ENCODE results near the gene TXNDC17.
"Not testable (repeated sequence)": the region's sequence is repeated elsewhere in the genome, so short reads cannot be mapped to it uniquely, and the experiment has no call there.

Gene TXNDC17

GRCh38 chr17:6681176-6681575, 40.3 kb downstream of the TXNDC17 start:
- H3K36me3 Mint-ChIP-seq: no peaks in the 10 kb centered on the region
- no peak overlapping the region for H3K27ac Mint-ChIP-seq
- H3K27me3 Mint-ChIP-seq: peaks cover 23% of the 10 kb centered on the region
- no peak overlapping the region for H3K4me3 Mint-ChIP-seq
- H3K4me1 Mint-ChIP-seq (ENCODE audit: low read depth): peaks cover 6% of the 10 kb centered on the region
- no peaks in the 10 kb centered on the region for H3K9me3 Mint-ChIP-seq (ENCODE audit: low read depth)

DNA sequence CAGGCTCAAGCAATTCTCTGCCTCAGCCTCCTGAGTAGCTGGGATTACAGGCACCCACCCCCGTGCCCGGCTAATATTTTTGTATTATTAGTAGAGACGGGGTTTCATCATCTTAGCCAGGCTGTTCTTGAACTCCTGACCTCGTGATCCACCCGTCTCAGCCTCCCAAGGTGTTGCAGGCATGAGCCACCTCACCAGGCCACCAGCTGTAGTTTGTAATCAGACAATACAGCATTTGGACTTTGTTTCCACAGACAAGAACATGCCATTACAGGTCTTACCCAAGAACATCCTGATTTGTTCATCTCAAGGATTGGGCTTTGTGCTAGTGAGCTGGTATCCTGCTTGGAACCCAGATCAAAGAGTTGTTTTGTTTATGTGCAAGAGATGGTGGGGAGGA, 40.8 kb downstream of the TXNDC17 start:
- Mint-ChIP-seq H3K27ac (no peak overlapping the region), H3K4me3 (no peak overlapping the region), H3K4me1 (ENCODE audit: low read depth) (peaks cover 6% of the 10 kb centered on the region), H3K9me3 (ENCODE audit: low read depth) (no peaks in the 10 kb centered on the region), H3K27me3 (peaks cover 24% of the 10 kb centered on the region), H3K36me3 (no peaks in the 10 kb centered on the region)

DNA sequence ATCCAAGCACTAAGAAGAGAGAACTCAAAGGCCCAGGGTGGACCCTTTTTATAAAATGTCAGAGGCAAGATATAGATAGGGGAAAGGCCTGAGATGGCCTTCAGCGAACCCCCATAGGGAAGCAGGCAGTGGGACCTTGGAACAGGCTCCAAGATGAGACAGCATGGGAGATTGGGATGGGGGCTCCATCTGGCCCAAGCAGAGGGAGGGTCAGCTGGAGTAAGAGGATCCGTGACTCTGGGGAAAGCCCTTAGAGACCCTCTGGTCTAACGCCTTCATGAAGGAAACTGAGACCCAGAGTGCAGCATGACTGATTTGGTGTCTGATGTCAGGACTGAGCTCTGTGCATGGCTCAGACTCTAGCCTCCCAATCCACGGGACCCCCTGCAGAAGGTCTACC, 41.5 kb downstream of the TXNDC17 start:
- peaks cover 30% of the 10 kb centered on the region for H3K27me3 Mint-ChIP-seq
- H3K27ac Mint-ChIP-seq: no peak overlapping the region
- peaks cover 4% of the 10 kb centered on the region for H3K4me1 Mint-ChIP-seq (ENCODE audit: low read depth)

DNA sequence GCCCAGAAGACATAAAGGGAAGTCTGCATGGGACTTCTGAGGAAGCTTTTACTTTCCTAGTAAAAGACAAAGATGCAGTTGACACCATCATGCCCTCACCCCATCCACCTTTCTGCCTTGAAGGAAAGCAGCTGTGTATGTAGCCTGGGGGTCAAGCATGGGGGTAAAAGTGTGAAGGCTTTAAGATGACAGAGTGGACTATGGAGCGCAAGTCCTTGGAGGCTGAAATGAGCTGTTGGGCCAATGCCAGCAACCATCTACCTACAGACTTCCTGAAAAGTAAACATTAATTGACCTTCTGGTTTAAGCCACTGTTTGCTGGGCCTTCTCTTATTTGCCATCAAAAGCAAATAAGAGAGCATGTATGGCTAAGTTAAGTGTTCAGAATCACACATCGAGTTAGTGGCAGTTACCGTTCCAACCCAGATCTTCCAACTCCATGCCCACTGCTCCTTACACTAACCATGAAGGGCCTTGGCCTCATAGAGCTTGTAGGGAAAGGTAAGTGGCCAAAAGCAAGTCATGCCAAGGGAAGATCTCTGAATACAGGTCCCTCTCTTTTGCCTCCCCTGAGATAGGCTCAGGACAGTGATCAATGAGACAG, 42.3 kb downstream of the TXNDC17 start:
- no peaks in the 10 kb centered on the region for H3K9me3 Mint-ChIP-seq (ENCODE audit: low read depth)
- H3K4me3 Mint-ChIP-seq: no peak overlapping the region
- peaks cover 35% of the 10 kb centered on the region for H3K27me3 Mint-ChIP-seq
- no peaks in the 10 kb centered on the region for H3K4me1 Mint-ChIP-seq (ENCODE audit: low read depth)
- no peaks in the 10 kb centered on the region for H3K36me3 Mint-ChIP-seq
- no peak overlapping the region for H3K27ac Mint-ChIP-seq

More for the DNA sequence above, 41.5 kb downstream of the TXNDC17 start:
- Mint-ChIP-seq H3K36me3 (no peaks in the 10 kb centered on the region), H3K4me3 (no peak overlapping the region), H3K9me3 (ENCODE audit: low read depth) (no peaks in the 10 kb centered on the region)

GRCh38 chr17:6683730-6684459, 43.0 kb downstream of the TXNDC17 start:
- no peaks in the 10 kb centered on the region for H3K4me1 Mint-ChIP-seq (ENCODE audit: low read depth)
- H3K27ac Mint-ChIP-seq: no peak overlapping the region
- no peaks in the 10 kb centered on the region for H3K36me3 Mint-ChIP-seq
- no peak overlapping the region for H3K4me3 Mint-ChIP-seq
- H3K27me3 Mint-ChIP-seq: peaks cover 31% of the 10 kb centered on the region
- H3K9me3 Mint-ChIP-seq (ENCODE audit: low read depth): no peaks in the 10 kb centered on the region

GRCh38 chr17:6684460-6684783, 43.6 kb downstream of the TXNDC17 start:
- H3K4me1 Mint-ChIP-seq (ENCODE audit: low read depth): no peaks in the 10 kb centered on the region
- H3K4me3 Mint-ChIP-seq: no peak overlapping the region
- H3K36me3 Mint-ChIP-seq: no peaks in the 10 kb centered on the region
- no peaks in the 10 kb centered on the region for H3K9me3 Mint-ChIP-seq (ENCODE audit: low read depth)
- H3K27ac Mint-ChIP-seq: no peak overlapping the region
- H3K27me3 Mint-ChIP-seq: peaks cover 29% of the 10 kb centered on the region

- peaks cover 27% of the 10 kb centered on the region for H3K27me3 Mint-ChIP-seq
- H3K27ac Mint-ChIP-seq: no peak overlapping the region
Observed at GRCh38 chr17:6684881-6685767, 44.3 kb downstream of the TXNDC17 start.

DNA sequence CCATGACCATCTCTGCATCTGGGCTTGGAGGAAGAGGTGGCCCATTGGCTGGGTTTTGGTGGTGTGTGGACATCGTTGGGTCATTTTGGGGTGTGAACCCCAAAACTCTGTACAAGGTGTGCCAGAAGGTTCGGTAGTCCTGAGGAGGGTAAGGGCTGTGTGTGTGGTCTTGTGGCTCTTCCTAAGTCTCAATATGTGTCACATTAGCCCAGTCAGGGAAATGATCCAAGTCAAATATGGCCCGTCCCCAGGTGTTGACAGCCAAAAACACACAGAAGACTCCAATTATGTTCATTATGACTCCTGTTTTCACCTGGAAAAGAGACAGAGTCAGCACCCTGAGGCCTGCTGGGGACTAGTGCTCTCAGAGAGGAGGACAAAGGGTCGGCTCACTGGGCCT, 45.2 kb downstream of the TXNDC17 start:
- Mint-ChIP-seq H3K9me3 (ENCODE audit: low read depth) (no peaks in the 10 kb centered on the region), H3K4me3 (no peak overlapping the region), H3K27ac (no peak overlapping the region), H3K4me1 (ENCODE audit: low read depth) (no peaks in the 10 kb centered on the region), H3K27me3 (peaks cover 26% of the 10 kb centered on the region), H3K36me3 (no peaks in the 10 kb centered on the region)

More at GRCh38 chr17:6684881-6685767, 44.3 kb downstream of the TXNDC17 start:
- Mint-ChIP-seq H3K4me3 (no peak overlapping the region), H3K36me3 (no peaks in the 10 kb centered on the region), H3K4me1 (ENCODE audit: low read depth) (no peaks in the 10 kb centered on the region), H3K9me3 (ENCODE audit: low read depth) (no peaks in the 10 kb centered on the region)

- Mint-ChIP-seq H3K27me3 (peaks cover 30% of the 10 kb centered on the region), H3K4me1 (ENCODE audit: low read depth) (no peaks in the 10 kb centered on the region), H3K36me3 (no peaks in the 10 kb centered on the region), H3K27ac (no peak overlapping the region), H3K4me3 (no peak overlapping the region), H3K9me3 (ENCODE audit: low read depth) (no peaks in the 10 kb centered on the region)
Observed at GRCh38 chr17:6688944-6689343, 48.1 kb downstream of the TXNDC17 start.

DNA sequence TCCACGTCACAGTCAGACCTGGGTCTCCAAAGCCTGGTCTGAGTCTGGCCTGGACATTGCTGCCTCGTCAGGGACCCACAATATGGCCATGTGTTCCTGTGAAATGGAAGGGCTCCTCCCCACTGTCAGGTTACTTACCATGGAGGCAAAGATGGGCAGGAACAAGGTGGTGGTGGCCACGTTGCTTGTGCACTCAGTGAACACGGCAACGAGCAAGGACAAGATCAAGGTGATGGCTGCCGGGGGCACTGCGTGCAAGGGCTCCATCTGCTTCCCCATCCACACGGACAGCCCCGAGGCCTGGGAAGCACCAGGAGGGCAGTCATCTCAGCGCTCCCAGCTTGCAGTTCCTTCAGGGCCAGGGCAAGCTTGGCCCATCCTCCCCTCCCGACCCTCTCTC, 49.8 kb downstream of the TXNDC17 start:
- Mint-ChIP-seq H3K9me3 (ENCODE audit: low read depth) (no peaks in the 10 kb centered on the region), H3K27ac (no peak overlapping the region), H3K4me3 (no peak overlapping the region), H3K36me3 (no peaks in the 10 kb centered on the region), H3K27me3 (peaks cover 31% of the 10 kb centered on the region), H3K4me1 (ENCODE audit: low read depth) (no peaks in the 10 kb centered on the region)

DNA sequence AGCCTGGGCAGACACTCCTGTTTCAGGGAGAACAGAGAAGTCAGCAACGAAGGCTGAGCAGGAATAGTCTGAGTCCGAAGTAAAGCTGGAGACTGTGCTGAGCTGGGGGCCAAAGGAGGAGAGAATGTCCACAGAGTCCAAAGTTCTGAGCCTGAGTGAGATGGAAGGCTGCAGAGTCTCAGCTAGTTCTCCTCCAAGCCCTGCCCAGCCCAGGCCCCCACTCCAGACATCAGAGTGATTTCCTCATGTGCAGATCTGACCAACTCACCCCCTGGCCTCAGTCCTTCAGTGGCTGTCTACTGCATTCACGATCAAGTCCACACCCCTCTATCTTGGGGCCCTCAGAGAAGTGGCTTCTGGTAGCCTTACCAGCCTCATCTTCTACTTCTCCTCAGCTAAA, 50.7 kb downstream of the TXNDC17 start:
- no peak overlapping the region for H3K27ac Mint-ChIP-seq
- H3K9me3 Mint-ChIP-seq (ENCODE audit: low read depth): no peaks in the 10 kb centered on the region
- H3K36me3 Mint-ChIP-seq: no peaks in the 10 kb centered on the region
- peaks cover 27% of the 10 kb centered on the region for H3K27me3 Mint-ChIP-seq
- no peaks in the 10 kb centered on the region for H3K4me1 Mint-ChIP-seq (ENCODE audit: low read depth)
- no peak overlapping the region for H3K4me3 Mint-ChIP-seq

DNA sequence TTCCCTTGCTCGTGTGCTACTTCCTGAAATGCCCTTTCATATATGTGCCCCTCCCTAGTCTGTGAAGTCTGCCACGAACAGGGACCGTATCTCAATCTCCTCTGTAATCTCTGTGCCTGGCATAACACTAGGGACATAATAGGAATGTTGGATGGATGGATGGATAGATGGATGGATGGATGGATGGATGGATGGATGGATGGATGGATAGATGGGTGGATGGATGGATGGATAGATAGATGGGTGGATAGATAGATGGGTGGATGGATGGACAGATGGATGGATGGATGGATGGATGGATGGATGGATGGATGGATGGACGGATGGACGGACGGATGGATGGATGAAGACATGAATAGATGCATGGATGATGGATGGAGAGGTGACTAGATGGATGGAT, 51.1 kb downstream of the TXNDC17 start:
- H3K9me3 Mint-ChIP-seq (ENCODE audit: low read depth): not testable (repeated sequence)
- H3K27me3 Mint-ChIP-seq: peaks cover 26% of the 10 kb centered on the region

More for the DNA sequence above, 51.1 kb downstream of the TXNDC17 start:
- H3K4me3 Mint-ChIP-seq; H3K36me3 Mint-ChIP-seq; H3K27ac Mint-ChIP-seq; H3K4me1 Mint-ChIP-seq (ENCODE audit: low read depth): not testable (repeated sequence)
